Measurements from ENCODE around the gene RPN2. TPM values are rescaled to one million over a fixed set of nuclear protein-coding genes. Genes with fewer than 3 reads are reported as not detected.

RPN2 gene
- total RNA-seq, 1 experiment from 2014 or later = 234 TPM

GRCh38 chr20:37161830-37162549, 17.1 kb upstream of the RPN2 start:
- Histone ChIP-seq H3K27ac (ENCODE audit: insufficient read length, low read depth, low read length) (no peak overlapping the region), H3K23me2 (ENCODE audit: insufficient read length, low read depth, low read length, poor library complexity, severe bottlenecking) (no peaks in the 10 kb centered on the region), H4K5ac (ENCODE audit: insufficient read length, low read depth, low read length) (no peak overlapping the region), H3K4me1 (ENCODE audit: insufficient read depth, low read length) (no peaks in the 10 kb centered on the region), H3K23ac (ENCODE audit: insufficient read length, low read depth, low read length) (no peak overlapping the region), H2AK5ac (ENCODE audit: insufficient read length, low read length) (no peak overlapping the region), H3K4ac (ENCODE audit: low read depth, low read length) (no peak overlapping the region), H2BK120ac (ENCODE audit: low read depth, low read length, poor library complexity, severe bottlenecking) (no peak overlapping the region), H2BK5ac (ENCODE audit: insufficient read length, low read length) (no peak overlapping the region), H3K9ac (ENCODE audit: extremely low read depth, insufficient read length, low read length) (no peak overlapping the region), H4K91ac (ENCODE audit: insufficient read length, low read depth, low read length) (no peak overlapping the region), H3K56ac (ENCODE audit: insufficient read length, low read depth, low read length) (no peak overlapping the region), H3K18ac (ENCODE audit: insufficient read length, low read depth, low read length) (no peak overlapping the region), H2BK12ac (ENCODE audit: insufficient read length, low read depth, low read length) (no peak overlapping the region), H3T11ph (ENCODE audit: low read length) (no peak overlapping the region), H4K20me1 (ENCODE audit: control insufficient read depth, insufficient read depth, insufficient read length) (no peaks in the 10 kb centered on the region), H2BK15ac (ENCODE audit: low read depth, low read length) (no peak overlapping the region), H3K14ac (ENCODE audit: insufficient read depth, low read length) (no peak overlapping the region), H2BK20ac (ENCODE audit: low read depth, low read length, poor library complexity, severe bottlenecking) (no peak overlapping the region), H3K79me1 (ENCODE audit: insufficient read depth, low read depth, low read length, poor library complexity, severe bottlenecking) (no peaks in the 10 kb centered on the region), H3K9me3 (ENCODE audit: control insufficient read depth, low read depth, low read length) (no peaks in the 10 kb centered on the region), H3K79me2 (ENCODE audit: insufficient read depth, low read length) (no peaks in the 10 kb centered on the region), H3K27me3 (ENCODE audit: insufficient read depth, low read length) (no peaks in the 10 kb centered on the region), H4K8ac (replicated peaks; ENCODE audit: insufficient read length, low read depth, low read length) (no peak overlapping the region), H3K4me2 (ENCODE audit: insufficient read depth, insufficient read length, low read length) (no peak overlapping the region), H2AFZ (ENCODE audit: low read length) (no peak overlapping the region)
- H3K27me3 Mint-ChIP-seq (ENCODE audit: low read depth) = peaks cover 8% of the 10 kb centered on the region
- no peaks in the 10 kb centered on the region; a peak in 1 of 5 replicates for H3K9me3 Mint-ChIP-seq
- no peaks in the 10 kb centered on the region for H3K36me3 Mint-ChIP-seq (ENCODE audit: insufficient read depth in 1 of 3, low read depth in 3 of 3)
- no peak for DNase-seq
- no peaks in the 10 kb centered on the region; a peak in 2 of 4 replicates for H3K4me1 Mint-ChIP-seq
- H3K4me3 Mint-ChIP-seq = no peak overlapping the region
- TF ChIP-seq, protein P1, sequence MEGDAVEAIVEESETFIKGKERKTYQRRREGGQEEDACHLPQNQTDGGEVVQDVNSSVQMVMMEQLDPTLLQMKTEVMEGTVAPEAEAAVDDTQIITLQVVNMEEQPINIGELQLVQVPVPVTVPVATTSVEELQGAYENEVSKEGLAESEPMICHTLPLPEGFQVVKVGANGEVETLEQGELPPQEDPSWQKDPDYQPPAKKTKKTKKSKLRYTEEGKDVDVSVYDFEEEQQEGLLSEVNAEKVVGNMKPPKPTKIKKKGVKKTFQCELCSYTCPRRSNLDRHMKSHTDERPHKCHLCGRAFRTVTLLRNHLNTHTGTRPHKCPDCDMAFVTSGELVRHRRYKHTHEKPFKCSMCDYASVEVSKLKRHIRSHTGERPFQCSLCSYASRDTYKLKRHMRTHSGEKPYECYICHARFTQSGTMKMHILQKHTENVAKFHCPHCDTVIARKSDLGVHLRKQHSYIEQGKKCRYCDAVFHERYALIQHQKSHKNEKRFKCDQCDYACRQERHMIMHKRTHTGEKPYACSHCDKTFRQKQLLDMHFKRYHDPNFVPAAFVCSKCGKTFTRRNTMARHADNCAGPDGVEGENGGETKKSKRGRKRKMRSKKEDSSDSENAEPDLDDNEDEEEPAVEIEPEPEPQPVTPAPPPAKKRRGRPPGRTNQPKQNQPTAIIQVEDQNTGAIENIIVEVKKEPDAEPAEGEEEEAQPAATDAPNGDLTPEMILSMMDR (conservative IDR thresholded peaks at IDR 0.05) = no peak
- WGBS (ENCODE audit: extremely low coverage, insufficient read length, low lambda C conversion rate) = no CpG with 5 or more reads among the region's 12 CpGs
- no peak overlapping the region for H3K27ac Mint-ChIP-seq
